Measurements from ENCODE around the gene GATA6.

GRCh38 chr18:22189449-22190166 is 20.2 kb downstream of the GATA6 start:
- TF ChIP-seq REST (IDR thresholded peaks at IDR 0.05; ENCODE audit: low read depth), result no peak
- TF ChIP-seq YY1 (IDR thresholded peaks at IDR 0.05; ENCODE audit: low read depth), result no peak
- no peak for TF ChIP-seq TAF1 (IDR thresholded peaks at IDR 0.05; ENCODE audit: low read depth)
- no peak for TF ChIP-seq FOXM1 (IDR thresholded peaks at IDR 0.05; ENCODE audit: borderline replicate concordance, low read depth)
